HG03520 (cell line): ENCODE measurements around the gene INTS7.

ENCODE experiments used
- ATAC-seq: cut with Tn5 transposase; IDR thresholded peaks from one replicate; pipeline ENCODE4 v1.9.1; 2021; ENCODE audit warnings: mild to moderate bottlenecking, moderate library complexity; ENCODE audit not compliant: unreplicated experiment

Gene INTS7

DNA sequence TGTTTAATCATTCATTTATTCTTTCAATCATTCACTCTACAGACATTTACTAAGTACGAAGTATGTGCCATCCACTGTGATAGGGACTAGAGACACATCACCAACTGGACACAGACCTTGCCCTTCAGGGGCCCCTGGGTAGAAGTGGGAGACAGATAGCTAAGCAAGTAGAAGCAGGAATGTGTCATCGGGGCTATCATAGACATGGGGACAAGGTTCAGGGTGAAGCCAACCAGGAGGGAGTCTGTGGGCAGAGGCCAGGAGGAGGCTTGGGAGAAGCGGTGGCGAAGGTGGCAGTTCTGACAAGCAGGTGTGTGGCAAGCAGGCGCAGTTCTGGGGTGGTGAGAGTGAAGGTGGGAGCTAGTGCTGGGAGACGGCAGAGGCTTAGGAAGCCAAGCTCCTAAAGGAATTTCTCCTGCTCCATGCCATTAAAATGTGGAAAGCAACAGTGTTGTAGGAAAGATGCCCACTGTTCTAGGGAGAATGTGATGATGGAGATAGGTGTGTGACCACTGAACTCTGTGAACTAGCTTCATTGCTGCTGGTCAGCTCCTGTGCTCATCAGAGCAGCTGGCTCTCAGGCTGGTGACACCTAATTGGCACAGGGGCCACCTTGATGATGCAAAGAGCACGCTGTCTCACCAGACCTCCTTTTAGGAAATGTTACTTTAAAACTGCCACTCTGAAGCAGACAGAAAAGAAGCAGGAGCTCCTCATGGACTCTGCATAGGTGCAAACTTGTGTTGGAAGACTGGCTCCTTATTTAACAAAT, 125.1 kb downstream of the INTS7 start:
- ATAC-seq: no peak

GRCh38 chr1:211909395-211909794, 126.0 kb downstream of the INTS7 start:
- ATAC-seq: no peak

DNA sequence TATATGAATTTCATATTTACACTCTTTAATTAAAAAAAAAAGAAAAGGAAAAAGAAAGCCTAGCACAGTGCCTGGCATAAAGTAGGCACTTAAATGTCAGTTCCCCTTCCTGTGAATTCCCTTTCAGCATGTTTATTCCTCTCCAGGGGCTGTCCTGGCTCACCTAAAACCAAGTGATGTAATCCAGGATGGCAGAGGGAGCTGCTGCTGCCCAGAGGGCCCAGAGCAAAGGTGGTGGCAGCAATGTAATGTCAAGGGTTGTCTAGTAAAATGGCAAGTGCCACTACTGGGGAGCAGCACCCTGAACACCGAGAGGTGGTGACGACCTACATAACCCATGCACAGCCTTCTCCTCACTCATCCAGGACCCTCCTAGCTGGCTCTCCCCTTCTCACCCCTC, 126.4 kb downstream of the INTS7 start:
- no peak for ATAC-seq

DNA sequence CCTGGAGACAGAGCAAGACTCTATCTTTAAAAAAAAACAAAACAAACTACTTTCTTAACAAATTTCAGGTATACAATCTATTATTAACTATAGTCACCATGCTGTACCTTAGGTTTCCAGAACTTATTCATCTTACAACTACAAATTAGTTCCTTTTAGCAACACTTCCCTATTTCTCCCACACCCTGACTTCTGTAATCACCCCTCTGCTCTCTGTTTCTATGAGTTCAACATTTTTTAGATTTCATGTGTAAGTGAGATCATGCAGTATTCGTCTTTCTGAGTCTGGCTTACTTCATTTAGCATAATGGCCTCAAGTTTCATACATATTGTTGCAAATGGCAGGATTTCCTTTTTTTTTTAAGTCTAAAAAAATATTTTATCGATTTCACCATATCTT, 126.9 kb downstream of the INTS7 start:
- peak; percentile 48 for ATAC-seq

DNA sequence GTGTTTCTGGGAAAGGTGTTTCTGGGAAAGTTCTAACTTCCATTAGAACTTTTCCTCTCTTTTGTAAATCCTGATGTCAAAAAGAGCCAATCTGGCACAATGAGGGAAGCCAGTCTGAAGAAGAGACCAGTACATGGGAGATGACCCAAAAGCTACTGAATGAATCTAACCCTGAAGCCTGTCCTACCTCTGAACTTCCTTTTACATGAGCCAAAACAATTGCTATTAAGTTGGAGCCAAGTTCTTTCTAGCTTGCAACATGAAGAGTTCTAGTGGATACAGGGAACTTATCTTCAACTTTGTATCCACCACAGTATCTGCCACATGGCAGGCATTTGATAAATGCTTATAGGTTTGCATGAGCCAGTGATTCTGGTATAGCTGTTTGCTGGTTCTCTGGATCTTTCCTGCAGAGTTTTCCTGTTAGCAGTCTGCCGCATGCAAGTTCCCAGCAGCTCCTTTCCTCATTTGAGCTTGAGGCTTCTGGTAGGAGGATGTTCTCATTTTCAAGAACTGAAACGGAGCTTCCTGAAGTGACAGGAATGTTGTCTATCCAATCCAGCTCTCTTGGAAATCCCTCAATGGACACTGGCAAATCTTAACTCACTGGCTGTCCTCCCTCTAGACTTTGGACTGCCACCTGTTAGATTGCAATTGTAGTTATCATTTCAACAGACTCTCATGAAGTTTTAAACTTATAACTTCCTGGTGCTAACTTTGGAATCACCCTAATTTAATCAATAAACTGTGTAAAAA, 131.7 kb downstream of the INTS7 start:
- no peak for ATAC-seq

- no peak for ATAC-seq
Observed at GRCh38 chr1:211902624-211903291, 132.6 kb downstream of the INTS7 start.

DNA sequence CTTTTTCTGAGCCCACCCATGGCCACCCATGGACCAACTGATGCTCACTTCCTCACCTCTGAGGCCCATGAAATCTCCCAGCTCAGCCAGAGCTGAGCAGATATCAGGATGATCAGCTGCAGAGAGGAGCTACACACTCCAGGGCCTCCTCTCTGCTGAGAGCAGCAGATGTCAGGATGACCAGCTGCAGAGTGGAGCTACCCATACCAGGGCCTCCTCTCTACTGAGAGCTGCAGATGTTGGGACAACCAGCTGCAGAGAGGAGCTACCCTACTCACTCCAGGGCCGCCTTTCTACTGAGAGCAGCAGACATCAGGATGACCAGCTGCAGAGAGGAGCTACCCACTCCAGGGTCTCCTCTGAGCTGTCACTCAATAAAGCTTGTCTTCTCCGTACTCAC, 133.4 kb downstream of the INTS7 start:
- no peak for ATAC-seq

DNA sequence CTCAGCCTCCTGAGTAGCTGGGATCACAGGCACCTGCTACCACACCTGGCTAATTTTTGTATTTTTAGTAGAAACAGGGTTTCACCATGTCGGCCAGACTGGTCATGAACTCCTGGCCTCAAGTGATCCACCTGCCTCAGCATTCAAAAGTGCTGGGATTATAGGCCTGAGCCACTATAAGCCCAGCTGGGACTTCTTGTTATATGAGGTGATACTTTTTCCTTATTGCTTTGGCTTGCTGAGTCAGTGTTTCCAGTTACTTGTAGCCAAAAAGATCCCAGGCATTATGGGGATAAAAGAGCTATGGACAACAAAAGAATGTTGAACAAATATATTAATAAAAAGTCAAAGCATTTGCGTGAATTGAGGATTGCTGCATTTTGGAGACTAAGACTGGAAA, 134.9 kb downstream of the INTS7 start:
- ATAC-seq: no peak

DNA sequence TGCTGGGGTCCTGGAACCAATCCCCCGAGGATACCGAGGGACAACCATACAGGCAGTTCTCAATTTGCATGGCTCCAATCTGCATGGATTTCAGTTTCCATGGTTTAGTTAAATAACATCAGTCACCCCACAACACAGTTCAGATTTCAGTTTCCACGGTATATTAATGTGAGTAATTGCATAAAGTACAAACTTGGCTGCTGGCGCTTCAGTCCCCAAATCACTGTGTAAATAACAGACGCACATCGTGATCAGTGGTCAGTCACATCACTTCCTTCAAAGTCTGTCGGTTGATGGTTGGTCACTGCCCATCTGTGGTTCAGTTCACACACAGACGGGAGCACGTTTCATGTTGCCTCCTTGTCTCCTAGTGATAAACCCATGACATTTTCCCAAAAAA, 138.4 kb downstream of the INTS7 start:
- ATAC-seq: no peak

DNA sequence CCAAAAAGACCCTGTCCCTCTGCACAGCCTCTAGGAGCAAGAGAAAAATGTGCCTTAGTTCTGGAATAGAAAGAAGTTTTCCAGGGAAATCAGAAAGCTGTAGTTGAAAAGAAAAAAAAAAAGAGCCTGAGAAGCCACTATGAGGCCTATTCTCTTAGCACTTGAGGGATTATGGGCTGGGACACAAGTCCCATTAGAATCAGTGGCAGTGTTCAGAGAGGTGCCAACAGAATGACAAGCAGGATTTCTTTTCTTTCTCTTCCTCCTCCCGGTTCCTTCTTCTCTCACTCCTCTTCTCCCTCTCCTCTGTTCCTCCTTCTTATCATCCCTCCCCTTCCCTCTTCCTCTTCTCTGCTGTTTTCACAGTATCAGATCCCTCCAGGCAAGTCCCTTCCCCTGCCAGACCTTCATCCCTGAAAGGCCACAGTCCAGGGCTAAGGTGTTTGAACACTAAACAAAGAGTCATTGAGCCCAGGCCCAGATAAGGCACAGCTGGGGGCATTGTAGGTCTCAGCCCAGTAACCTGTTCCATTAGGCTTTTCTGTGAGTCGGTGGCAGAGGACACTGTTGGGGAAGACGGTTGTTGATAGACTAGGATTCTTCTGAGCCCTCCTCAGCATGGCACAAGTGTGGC, 140.1 kb downstream of the INTS7 start:
- no peak for ATAC-seq

- ATAC-seq: no peak
Observed at GRCh38 chr1:211894312-211894711, 141.0 kb downstream of the INTS7 start.

DNA sequence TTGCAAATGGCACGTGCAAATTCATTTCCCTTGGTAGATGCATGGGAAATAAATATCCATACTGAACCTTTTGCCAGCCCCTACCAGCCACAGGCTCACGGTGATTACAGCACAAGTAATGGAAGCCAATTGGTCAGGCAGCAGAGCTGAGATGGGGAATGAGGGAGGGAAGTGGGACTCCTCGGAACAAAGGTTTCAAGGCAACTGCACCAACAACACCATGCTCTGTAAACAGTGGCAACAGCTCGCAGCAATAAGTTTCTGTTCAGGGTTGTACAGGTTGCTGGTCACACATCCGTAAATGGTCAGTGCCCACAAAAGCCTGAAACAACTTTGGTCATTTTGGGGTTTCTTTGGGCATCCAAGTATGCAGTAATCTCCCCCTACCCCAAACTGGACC, 142.1 kb downstream of the INTS7 start:
- ATAC-seq: no peak

DNA sequence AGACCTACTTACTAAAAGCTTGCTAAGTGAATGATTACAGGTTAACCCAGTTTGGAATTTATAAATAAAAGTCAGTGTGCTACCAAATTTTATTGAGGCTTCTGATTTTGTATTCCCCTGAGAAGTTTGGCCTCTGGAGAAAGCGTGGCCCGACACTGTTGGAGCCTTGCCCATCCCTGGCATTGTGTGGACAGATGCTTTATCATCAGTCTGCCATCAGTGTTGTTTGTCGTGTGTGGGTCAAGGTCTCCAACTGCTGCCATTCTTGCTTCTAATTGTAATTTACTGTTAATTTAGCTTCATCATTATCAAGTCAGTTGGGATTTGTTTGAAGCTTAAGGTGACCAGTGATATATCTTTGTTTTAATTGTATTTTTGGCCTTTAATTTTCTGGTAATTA, 142.8 kb downstream of the INTS7 start:
- no peak for ATAC-seq

GRCh38 chr1:211891708-211892107, 143.6 kb downstream of the INTS7 start:
- no peak for ATAC-seq
